HepG2 (cell line): ENCODE results near the gene UNC13D. TPM values are rescaled to one million over a fixed set of nuclear protein-coding genes. Genes with fewer than 3 reads are reported as not detected.
A peak's percentile ranks its signal among the peaks of the same experiment; 100 is the strongest.

Experiments
- DNMT1 ChIP-seq: sonication (generic); formaldehyde crosslinking; IDR thresholded peaks from 2 replicates; pipeline ENCODE4 v1.5.1; 2020; ENCODE audit warnings: mild to moderate bottlenecking, missing genetic modification reagents
- DNMT3B ChIP-seq: conservative IDR thresholded peaks from 2 replicates; pipeline ENCODE4 v1.6.1; 2016; ENCODE audit warnings: missing biosample characterization, control low read depth
- ETV5 ChIP-seq: IDR thresholded peaks from 2 replicates; pipeline ENCODE4 v1.6.1; 2018; ENCODE audit warnings: missing biosample characterization, missing genetic modification reagents, inconsistent platforms, borderline replicate concordance
- FLYWCH1 ChIP-seq: sonication (generic); formaldehyde crosslinking; IDR thresholded peaks from 2 replicates; pipeline ENCODE4 v1.8.1; 2023; ENCODE audit warnings: mild to moderate bottlenecking, missing genetic modification reagents
- HDAC2 ChIP-seq: sonication (generic); formaldehyde crosslinking; IDR thresholded peaks from 2 replicates; pipeline ENCODE4 v1.4.0; 2020; ENCODE audit warnings: missing genetic modification reagents
- HOXD1 ChIP-seq: sonication (generic); formaldehyde crosslinking; IDR thresholded peaks from 2 replicates; pipeline ENCODE4 v1.5.0; 2020; ENCODE audit warnings: missing genetic modification reagents
- SAFB2 ChIP-seq: sonication (generic); formaldehyde crosslinking; IDR thresholded peaks from 2 replicates; pipeline ENCODE4 v1.5.1; 2020; ENCODE audit warnings: missing genetic modification reagents, low read depth, mild to moderate bottlenecking, borderline replicate concordance
- SALL2 ChIP-seq: sonication (generic); formaldehyde crosslinking; IDR thresholded peaks from 2 replicates; pipeline ENCODE4 v1.8.1; 2023; ENCODE audit warnings: mild to moderate bottlenecking, missing genetic modification reagents, inconsistent platforms
- WIZ ChIP-seq: sonication (generic); formaldehyde crosslinking; IDR thresholded peaks from 2 replicates; pipeline ENCODE4 v1.5.1; 2020; ENCODE audit warnings: mild to moderate bottlenecking, missing genetic modification reagents
- ZNF430 ChIP-seq: sonication (generic); formaldehyde crosslinking; IDR thresholded peaks from 2 replicates; pipeline ENCODE4 v1.9.0; 2021; ENCODE audit warnings: mild to moderate bottlenecking, missing genetic modification reagents
- ZNF569 ChIP-seq: sonication (generic); formaldehyde crosslinking; IDR thresholded peaks from 2 replicates; pipeline ENCODE4 v1.5.0; 2020; ENCODE audit warnings: mild to moderate bottlenecking, missing genetic modification reagents, moderate library complexity, borderline replicate concordance
- ZNF788 ChIP-seq: sonication (generic); formaldehyde crosslinking; IDR thresholded peaks from 2 replicates; pipeline ENCODE4 v1.5.0; 2020; ENCODE audit warnings: mild to moderate bottlenecking, missing genetic modification reagents, borderline replicate concordance
- polyA plus RNA-seq, 8 experiments: library from polyadenylated mRNA; depleted of rRNA in 3 of 8; stranded (reverse) in 7 of 8; unstranded in 1 of 8; fragments of >200 nt; fragmentation: Illumina TruSeq in 4 of 8; extraction: Trizol in 4 of 8; gene quantifications; 2 replicates each; pipeline versions ENCODE4 v1.2.1 to v1.2.3, GENCODE V29; 2011 to 2016; ENCODE audit warnings: low read depth in 4 of 8, missing spikeins in 1 of 8, mixed read lengths in 1 of 8; ENCODE audit not compliant: insufficient read depth in 1 of 8
- total RNA-seq, 5 experiments: library from RNA; depleted of rRNA; stranded (reverse); fragments of >200 nt; fragmentation: Illumina TruSeq; extraction: Trizol; gene quantifications; 2 replicates each; pipeline ENCODE4 v1.2.3, GENCODE V29; 2016; ENCODE audit warnings: low read depth in 1 of 5
- TF ChIP-seq, protein P1 (sequence below): sonication (generic); formaldehyde crosslinking; IDR thresholded peaks from 2 replicates; pipeline ENCODE4 v1.5.0; 2020; ENCODE audit warnings: mild to moderate bottlenecking, missing genetic modification reagents, borderline replicate concordance
- TF ChIP-seq, protein P2 (sequence below): sonication (generic); formaldehyde crosslinking; IDR thresholded peaks from 2 replicates; pipeline ENCODE4 v1.5.0; 2020; ENCODE audit warnings: mild to moderate bottlenecking, missing genetic modification reagents, borderline replicate concordance
- TF ChIP-seq, protein P3 (sequence below): sonication (generic); formaldehyde crosslinking; IDR thresholded peaks from 2 replicates; pipeline ENCODE4 v1.4.0; 2020; ENCODE audit warnings: missing genetic modification reagents
- TF ChIP-seq, protein P4 (sequence below): sonication (generic); formaldehyde crosslinking; IDR thresholded peaks from 2 replicates; pipeline ENCODE4 v1.4.0; 2020; ENCODE audit warnings: missing genetic modification reagents, borderline replicate concordance

UNC13D gene
- total and polyA plus RNA-seq, 2 of the 13 experiments (the other 11 are each of a cell fraction or from before 2014, with no cell fraction given): 29.7 to 42.7 TPM

DNA sequence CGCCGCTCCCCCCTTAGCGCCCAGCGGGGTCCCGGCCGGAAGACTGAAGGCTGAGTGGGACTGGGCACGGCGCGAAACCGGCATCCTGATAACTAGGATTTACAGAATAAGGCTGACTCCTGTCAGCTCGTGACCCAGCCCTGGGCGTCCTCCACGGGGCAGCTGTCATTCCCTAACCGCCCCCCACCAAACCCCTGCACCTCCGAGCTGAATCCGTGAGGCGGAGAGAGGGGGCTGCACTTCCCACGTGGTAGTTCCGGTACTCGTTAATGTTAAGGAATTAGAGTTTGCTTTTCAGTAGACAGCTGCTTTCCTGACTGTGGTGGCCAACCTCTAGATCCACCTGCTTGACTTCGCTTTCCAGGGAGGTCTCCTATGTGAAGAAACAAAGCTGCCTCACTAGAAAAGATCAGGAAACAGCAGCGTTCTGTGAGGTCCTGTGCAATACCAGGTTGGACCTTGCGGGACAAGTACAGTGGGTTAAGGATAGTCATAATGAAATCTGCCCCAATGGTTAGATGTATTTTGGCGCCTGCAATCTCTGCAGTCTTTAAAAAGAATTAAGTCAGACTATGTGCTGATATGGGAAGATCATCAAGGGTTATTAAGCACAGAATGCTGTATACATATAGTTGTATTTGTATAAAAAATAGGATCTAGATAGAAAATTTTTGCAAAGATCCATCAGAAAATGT, 12.0 kb upstream of the UNC13D start (continued):
- TF ChIP-seq SAFB2: 0 out of 2 replicates have a peak, but pooled peaks have one; percentile 73
- TF ChIP-seq, protein P1, sequence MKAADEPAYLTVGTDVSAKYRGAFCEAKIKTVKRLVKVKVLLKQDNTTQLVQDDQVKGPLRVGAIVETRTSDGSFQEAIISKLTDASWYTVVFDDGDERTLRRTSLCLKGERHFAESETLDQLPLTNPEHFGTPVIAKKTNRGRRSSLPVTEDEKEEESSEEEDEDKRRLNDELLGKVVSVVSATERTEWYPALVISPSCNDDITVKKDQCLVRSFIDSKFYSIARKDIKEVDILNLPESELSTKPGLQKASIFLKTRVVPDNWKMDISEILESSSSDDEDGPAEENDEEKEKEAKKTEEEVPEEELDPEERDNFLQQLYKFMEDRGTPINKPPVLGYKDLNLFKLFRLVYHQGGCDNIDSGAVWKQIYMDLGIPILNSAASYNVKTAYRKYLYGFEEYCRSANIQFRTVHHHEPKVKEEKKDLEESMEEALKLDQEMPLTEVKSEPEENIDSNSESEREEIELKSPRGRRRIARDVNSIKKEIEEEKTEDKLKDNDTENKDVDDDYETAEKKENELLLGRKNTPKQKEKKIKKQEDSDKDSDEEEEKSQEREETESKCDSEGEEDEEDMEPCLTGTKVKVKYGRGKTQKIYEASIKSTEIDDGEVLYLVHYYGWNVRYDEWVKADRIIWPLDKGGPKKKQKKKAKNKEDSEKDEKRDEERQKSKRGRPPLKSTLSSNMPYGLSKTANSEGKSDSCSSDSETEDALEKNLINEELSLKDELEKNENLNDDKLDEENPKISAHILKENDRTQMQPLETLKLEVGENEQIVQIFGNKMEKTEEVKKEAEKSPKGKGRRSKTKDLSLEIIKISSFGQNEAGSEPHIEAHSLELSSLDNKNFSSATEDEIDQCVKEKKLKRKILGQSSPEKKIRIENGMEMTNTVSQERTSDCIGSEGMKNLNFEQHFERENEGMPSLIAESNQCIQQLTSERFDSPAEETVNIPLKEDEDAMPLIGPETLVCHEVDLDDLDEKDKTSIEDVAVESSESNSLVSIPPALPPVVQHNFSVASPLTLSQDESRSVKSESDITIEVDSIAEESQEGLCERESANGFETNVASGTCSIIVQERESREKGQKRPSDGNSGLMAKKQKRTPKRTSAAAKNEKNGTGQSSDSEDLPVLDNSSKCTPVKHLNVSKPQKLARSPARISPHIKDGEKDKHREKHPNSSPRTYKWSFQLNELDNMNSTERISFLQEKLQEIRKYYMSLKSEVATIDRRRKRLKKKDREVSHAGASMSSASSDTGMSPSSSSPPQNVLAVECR (CRISPR knock-in tag): peak; percentile 42
- 0 out of 2 replicates have a peak, but pooled peaks have one; percentile 8 for TF ChIP-seq ETV5 (CRISPR knock-in tag)
- TF ChIP-seq FLYWCH1 (CRISPR knock-in tag): peak; percentile 80; the same call in 1 of the 2 replicates
- TF ChIP-seq, protein P2, sequence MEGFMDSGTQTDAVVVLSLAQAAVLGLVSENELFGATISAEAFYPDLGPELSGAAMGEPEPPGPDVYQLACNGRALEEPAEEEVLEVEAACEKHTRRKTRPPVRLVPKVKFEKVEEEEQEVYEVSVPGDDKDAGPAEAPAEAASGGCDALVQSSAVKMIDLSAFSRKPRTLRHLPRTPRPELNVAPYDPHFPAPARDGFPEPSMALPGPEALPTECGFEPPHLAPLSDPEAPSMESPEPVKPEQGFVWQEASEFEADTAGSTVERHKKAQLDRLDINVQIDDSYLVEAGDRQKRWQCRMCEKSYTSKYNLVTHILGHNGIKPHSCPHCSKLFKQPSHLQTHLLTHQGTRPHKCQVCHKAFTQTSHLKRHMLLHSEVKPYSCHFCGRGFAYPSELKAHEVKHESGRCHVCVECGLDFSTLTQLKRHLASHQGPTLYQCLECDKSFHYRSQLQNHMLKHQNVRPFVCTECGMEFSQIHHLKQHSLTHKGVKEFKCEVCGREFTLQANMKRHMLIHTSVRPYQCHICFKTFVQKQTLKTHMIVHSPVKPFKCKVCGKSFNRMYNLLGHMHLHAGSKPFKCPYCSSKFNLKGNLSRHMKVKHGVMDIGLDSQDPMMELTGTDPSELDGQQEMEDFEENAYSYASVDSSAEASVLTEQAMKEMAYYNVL (CRISPR knock-in tag): peak; percentile 12; the same call in 1 of the 2 replicates
- 0 out of 2 replicates have a peak, but pooled peaks have one; percentile 3 for TF ChIP-seq ZNF430
- TF ChIP-seq SALL2 (CRISPR knock-in tag): 0 out of 2 replicates have a peak, but pooled peaks have one; percentile 64
- TF ChIP-seq ZNF788 (CRISPR knock-in tag): peak; percentile 10; the same call in 1 of the 2 replicates
- TF ChIP-seq DNMT1 (CRISPR knock-in tag): 0 out of 2 replicates have a peak, but pooled peaks have one; percentile 34
- TF ChIP-seq, protein P3, sequence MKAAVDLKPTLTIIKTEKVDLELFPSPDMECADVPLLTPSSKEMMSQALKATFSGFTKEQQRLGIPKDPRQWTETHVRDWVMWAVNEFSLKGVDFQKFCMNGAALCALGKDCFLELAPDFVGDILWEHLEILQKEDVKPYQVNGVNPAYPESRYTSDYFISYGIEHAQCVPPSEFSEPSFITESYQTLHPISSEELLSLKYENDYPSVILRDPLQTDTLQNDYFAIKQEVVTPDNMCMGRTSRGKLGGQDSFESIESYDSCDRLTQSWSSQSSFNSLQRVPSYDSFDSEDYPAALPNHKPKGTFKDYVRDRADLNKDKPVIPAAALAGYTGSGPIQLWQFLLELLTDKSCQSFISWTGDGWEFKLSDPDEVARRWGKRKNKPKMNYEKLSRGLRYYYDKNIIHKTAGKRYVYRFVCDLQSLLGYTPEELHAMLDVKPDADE (CRISPR knock-in tag): no peak
- 0 out of 2 replicates have a peak, but pooled peaks have one; percentile 9 for TF ChIP-seq DNMT3B (CRISPR knock-in tag)
- 0 out of 2 replicates have a peak, but pooled peaks have one; percentile 8 for TF ChIP-seq WIZ (CRISPR knock-in tag)
- no peak for TF ChIP-seq HDAC2 (CRISPR knock-in tag)
- TF ChIP-seq, protein P4, sequence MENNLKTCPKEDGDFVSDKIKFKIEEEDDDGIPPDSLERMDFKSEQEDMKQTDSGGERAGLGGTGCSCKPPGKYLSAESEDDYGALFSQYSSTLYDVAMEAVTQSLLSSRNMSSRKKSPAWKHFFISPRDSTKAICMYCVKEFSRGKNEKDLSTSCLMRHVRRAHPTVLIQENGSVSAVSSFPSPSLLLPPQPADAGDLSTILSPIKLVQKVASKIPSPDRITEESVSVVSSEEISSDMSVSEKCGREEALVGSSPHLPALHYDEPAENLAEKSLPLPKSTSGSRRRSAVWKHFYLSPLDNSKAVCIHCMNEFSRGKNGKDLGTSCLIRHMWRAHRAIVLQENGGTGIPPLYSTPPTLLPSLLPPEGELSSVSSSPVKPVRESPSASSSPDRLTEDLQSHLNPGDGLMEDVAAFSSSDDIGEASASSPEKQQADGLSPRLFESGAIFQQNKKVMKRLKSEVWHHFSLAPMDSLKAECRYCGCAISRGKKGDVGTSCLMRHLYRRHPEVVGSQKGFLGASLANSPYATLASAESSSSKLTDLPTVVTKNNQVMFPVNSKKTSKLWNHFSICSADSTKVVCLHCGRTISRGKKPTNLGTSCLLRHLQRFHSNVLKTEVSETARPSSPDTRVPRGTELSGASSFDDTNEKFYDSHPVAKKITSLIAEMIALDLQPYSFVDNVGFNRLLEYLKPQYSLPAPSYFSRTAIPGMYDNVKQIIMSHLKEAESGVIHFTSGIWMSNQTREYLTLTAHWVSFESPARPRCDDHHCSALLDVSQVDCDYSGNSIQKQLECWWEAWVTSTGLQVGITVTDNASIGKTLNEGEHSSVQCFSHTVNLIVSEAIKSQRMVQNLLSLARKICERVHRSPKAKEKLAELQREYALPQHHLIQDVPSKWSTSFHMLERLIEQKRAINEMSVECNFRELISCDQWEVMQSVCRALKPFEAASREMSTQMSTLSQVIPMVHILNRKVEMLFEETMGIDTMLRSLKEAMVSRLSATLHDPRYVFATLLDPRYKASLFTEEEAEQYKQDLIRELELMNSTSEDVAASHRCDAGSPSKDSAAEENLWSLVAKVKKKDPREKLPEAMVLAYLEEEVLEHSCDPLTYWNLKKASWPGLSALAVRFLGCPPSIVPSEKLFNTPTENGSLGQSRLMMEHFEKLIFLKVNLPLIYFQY (CRISPR knock-in tag): peak; percentile 20; the same call in 1 of the 2 replicates
- TF ChIP-seq ZNF569 (CRISPR knock-in tag): peak; percentile 9; the same call in 1 of the 2 replicates
- TF ChIP-seq HOXD1 (CRISPR knock-in tag): 0 out of 2 replicates have a peak, but pooled peaks have one; percentile 16
